Activated CD4-positive, alpha-beta T cell treated with anti-CD3 and anti-CD28 coated beads for 36 hours (primary cell): ENCODE measurements around the gene PRKRIP1. TPM values are rescaled to one million over a fixed set of nuclear protein-coding genes. Genes with fewer than 3 reads are reported as not detected.
"Not testable (repeated sequence)": the region's sequence is repeated elsewhere in the genome, so short reads cannot be mapped to it uniquely, and the experiment has no call there.

Source experiments
- ATAC-seq: fragments of 200-7000 bp; cut with Tn5 transposase; one replicate; pipeline ENCODE4 v1.10.0; 2021; ENCODE audit warnings: mild to moderate bottlenecking, moderate library complexity
- CTCF ChIA-PET: fragments of 350-600 bp; sonication (Branson Sonifier 250); formaldehyde crosslinking; loops from one replicate; lab custom pipeline; 2021; ENCODE audit warnings: antibody characterized with exemption; lab: Charles Lee
- POLR2A ChIA-PET: fragments of 350-600 bp; sonication (Branson Sonifier 250); formaldehyde crosslinking; loops from one replicate; lab custom pipeline; 2021; ENCODE audit warnings: antibody characterized with exemption, inconsistent platforms; lab: Charles Lee
- DNase-seq: peaks from one replicate; pipeline ENCODE4 v3.0.0-alpha.2; 2020
- H3K27ac Mint-ChIP-seq: one replicate; pipeline ENCODE4 v1.8.0; 2021; ENCODE audit warnings: mixed read lengths
- H3K27me3 Mint-ChIP-seq: one replicate; pipeline ENCODE4 v1.8.0; 2021; ENCODE audit warnings: mixed read lengths
- H3K36me3 Mint-ChIP-seq: one replicate; pipeline ENCODE4 v1.8.0; 2021; ENCODE audit warnings: low read depth, mixed read lengths
- H3K4me1 Mint-ChIP-seq: one replicate; pipeline ENCODE4 v1.8.0; 2021; ENCODE audit warnings: mixed read lengths
- H3K4me3 Mint-ChIP-seq: one replicate; pipeline ENCODE4 v1.8.0; 2021; ENCODE audit warnings: mild to moderate bottlenecking, moderate library complexity, mixed read lengths
- H3K9me3 Mint-ChIP-seq: one replicate; pipeline ENCODE4 v1.8.0; 2021; ENCODE audit warnings: low read depth, mixed read lengths
- intact Hi-C, 2 experiments: fragments of 100-400 bp; cut with DNase I in 1 of 2; cut with micrococcal nuclease in 1 of 2; formaldehyde crosslinking; loops; one replicate each; pipeline versions ENCODE4 v1.14.2 to v1.15.1; 2022 to 2024; cut with DNase I, micrococcal nuclease
- total RNA-seq, 2 experiments: library from RNA; stranded (reverse); gene quantifications; one replicate each; pipeline ENCODE4 v1.2.3, GENCODE V29; 2021

PRKRIP1 gene
- total RNA-seq, 2 experiments from 2014 or later, result 26.2 to 31.4 TPM

DNA sequence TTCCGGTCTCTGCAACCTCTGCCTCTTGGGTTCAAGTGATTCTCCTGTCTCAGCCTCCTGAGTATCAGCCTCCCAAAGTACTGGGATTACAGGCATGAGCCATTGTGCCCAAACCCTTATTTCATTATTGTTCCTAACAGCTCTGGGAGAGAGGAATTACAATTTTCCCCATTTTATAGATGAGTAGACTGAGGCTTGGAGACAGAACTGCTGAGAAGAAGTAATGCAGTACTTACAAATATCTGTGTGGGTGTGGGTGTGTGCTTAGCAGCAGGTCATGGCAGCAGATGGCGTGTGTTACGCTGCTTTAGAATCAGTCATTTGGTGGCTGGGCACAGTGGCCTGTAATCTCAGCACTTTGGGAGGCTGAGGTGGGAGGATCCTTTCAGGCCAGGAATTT is 7.4 kb downstream of the PRKRIP1 start:
- ATAC-seq, result no peak
- CTCF ChIA-PET, result interaction anchor here (1.0 to 2.6 kb wide), 5 partner anchors 12 to 47 kb away, joined by 4 to 11 read pairs (median 6); no protein-coding TSS in a partner anchor
- intact Hi-C loops, result no loop called here
- Mint-ChIP-seq H3K27ac (no peak overlapping the region), H3K4me3 (no peak overlapping the region), H3K9me3 (no peaks in the 10 kb centered on the region), H3K36me3 (peaks cover 49% of the 10 kb centered on the region), H3K4me1 (peaks cover 3% of the 10 kb centered on the region), H3K27me3 (no peaks in the 10 kb centered on the region)
- POLR2A ChIA-PET, result interaction anchor here (0.6 kb wide), 1 partner anchor 22 kb away, joined by 3 read pairs; no protein-coding TSS in a partner anchor
- DNase-seq, result no peak

DNA sequence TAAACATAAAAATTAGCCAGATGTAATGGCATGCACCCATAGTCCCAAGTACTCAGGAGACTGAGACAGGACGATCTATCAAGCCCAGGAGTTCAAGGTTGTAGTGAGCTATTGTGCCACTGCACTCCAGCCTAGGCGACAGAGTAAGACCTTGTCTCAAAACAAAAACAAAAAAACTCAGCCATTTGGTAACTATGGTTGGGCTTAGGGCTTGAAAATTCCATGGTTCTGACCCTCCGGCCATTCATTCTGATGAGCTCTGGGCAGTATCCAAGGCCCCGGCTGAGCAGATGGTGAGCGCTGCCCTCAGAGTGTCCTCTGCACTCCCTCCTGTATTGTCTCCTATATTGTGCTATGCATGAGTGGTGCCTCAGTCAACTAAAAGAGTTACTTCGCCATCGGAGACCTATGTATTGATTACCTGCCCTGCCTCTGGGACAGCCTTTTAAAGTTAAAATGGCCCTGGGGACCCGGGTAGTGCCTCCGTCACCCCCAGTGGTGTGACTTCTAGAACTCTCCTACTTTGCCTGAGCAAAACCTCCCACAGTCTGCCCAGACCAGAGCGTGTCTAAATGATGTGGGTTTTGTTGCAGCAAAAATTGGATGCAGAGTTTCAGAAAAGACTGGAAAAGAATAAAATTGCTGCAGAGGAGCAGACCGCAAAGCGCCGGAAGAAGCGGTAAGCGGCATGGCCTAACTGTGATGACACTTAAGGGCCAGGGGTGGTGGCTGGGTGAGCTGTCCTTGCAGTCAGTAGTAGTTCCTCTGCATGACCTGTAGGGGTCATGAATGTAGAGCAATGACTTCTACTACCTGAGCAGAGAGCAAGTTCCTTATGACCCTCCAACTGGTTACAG is 8.1 kb downstream of the PRKRIP1 start:
- intact Hi-C loops, result loop anchor here (1.0 to 2.0 kb wide), 2 partner anchors 46 to 61 kb away; partner anchors contain the start of genes ALKBH4 (in 2 of the 2) and LRWD1 (in 2 of the 2)
- Mint-ChIP-seq H3K9me3 (no peaks in the 10 kb centered on the region), H3K27ac (peak overlapping the region; percentile 8), H3K4me3 (no peak overlapping the region), H3K4me1 (peaks cover 3% of the 10 kb centered on the region), H3K36me3 (peaks cover 49% of the 10 kb centered on the region), H3K27me3 (no peaks in the 10 kb centered on the region)
- ATAC-seq (peak; percentile 98), DNase-seq (peak; percentile 63)
- POLR2A ChIA-PET, result interaction anchor here (0.6 to 1.4 kb wide), 4 partner anchors 8 to 26 kb away, joined by 3 to 12 read pairs (median 3); partner anchors contain the start of gene PRKRIP1
- CTCF ChIA-PET, result interaction anchor here (0.5 to 2.6 kb wide), 18 partner anchors 8 to 483 kb away, joined by 3 to 11 read pairs (median 4); no protein-coding TSS in a partner anchor

DNA sequence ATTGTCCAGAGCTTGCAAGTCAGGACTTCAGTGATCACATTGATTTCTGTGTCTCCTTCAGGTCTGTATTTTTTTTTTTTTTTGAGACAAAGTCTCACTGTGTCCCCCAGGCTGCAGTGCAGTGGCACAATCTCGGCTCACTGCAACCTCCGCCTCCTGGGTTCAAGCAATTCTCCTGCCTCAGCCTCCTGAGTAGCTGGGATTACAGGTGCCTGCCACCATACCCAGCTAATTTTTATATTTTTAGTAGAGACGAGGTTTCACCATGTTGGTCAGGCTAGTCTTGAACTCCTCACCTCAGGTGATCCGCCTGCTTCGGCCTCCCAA is 8.7 kb downstream of the PRKRIP1 start:
- intact Hi-C loops, result loop anchor here (1.0 to 2.0 kb wide), 2 partner anchors 45 to 60 kb away; partner anchors contain the start of genes ALKBH4 (in 2 of the 2) and LRWD1 (in 2 of the 2)
- not testable (repeated sequence) for H3K4me1 Mint-ChIP-seq, H3K9me3 Mint-ChIP-seq, H3K27ac Mint-ChIP-seq, ATAC-seq, H3K4me3 Mint-ChIP-seq, H3K27me3 Mint-ChIP-seq, DNase-seq
- H3K36me3 Mint-ChIP-seq, result peaks cover 50% of the 10 kb centered on the region
- CTCF ChIA-PET, result interaction anchor here (0.6 to 2.6 kb wide), 17 partner anchors 8 to 484 kb away, joined by 3 to 11 read pairs (median 4); no protein-coding TSS in a partner anchor
- POLR2A ChIA-PET, result interaction anchor here (1.1 to 1.4 kb wide), 2 partner anchors 8 to 11 kb away, joined by 3 to 12 read pairs; partner anchors contain the start of gene PRKRIP1

DNA sequence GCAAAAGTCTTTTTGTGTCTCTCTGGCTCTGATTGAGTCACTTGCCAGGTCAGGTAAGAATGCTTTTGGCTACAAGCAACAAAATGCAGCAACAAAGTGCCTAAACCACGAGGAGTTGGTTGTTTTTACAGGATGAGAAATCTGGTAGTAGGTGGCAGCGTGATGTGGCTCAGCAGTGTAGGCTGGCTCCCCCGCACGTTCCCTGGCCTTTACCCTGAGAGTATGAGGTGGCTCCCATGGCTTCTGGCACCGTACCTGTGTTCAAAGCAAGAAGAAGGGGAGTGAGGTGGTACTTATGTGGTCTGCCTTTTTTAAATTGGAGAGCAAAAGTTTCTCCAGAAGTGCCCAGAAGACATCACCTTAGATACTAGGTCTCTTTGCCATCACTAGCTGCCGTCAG is 11.7 kb downstream of the PRKRIP1 start:
- ATAC-seq, result no peak
- no peaks in the 10 kb centered on the region for H3K27me3 Mint-ChIP-seq
- H3K27ac Mint-ChIP-seq, result no peak overlapping the region
- H3K36me3 Mint-ChIP-seq, result peaks cover 56% of the 10 kb centered on the region
- ChIA-PET POLR2A (no interaction called here), CTCF (interaction anchor here (1.2 kb wide), 1 partner anchor 10 kb away, joined by 3 read pairs; no protein-coding TSS in a partner anchor)
- intact Hi-C loops, result no loop called here
- peaks cover 3% of the 10 kb centered on the region for H3K4me1 Mint-ChIP-seq
- no peak for DNase-seq
- no peaks in the 10 kb centered on the region for H3K9me3 Mint-ChIP-seq
- H3K4me3 Mint-ChIP-seq, result no peak overlapping the region

DNA sequence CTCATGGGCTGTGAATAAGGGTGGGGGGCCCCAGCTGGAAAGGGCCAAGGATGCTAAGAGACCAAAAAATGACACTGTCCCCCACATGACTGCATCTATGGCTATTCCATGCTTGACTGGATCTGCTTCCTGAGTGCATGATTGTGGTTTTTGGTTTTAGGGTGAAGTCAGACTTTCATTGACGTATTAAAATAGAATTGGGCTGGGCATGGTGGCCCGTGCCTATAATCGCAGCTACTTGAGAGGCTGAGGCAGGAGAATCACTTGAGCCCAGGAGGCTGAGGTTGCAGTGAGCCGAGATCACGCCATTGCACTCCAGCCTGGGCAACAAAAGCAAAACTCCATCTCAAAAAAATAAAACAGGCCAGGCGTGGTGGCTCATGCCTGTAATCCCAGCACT is 12.4 kb downstream of the PRKRIP1 start:
- H3K27me3 Mint-ChIP-seq, DNase-seq, intact Hi-C loops, H3K4me1 Mint-ChIP-seq, H3K4me3 Mint-ChIP-seq, H3K27ac Mint-ChIP-seq, H3K9me3 Mint-ChIP-seq, ATAC-seq: not testable (repeated sequence)
- POLR2A ChIA-PET, result interaction anchor here (1.4 kb wide), 1 partner anchor 13 kb away, joined by 4 read pairs; the partner anchor contains the start of gene PRKRIP1
- H3K36me3 Mint-ChIP-seq, result peaks cover 60% of the 10 kb centered on the region
- CTCF ChIA-PET, result interaction anchor here (1.2 kb wide), 1 partner anchor 10 kb away, joined by 3 read pairs; no protein-coding TSS in a partner anchor

DNA sequence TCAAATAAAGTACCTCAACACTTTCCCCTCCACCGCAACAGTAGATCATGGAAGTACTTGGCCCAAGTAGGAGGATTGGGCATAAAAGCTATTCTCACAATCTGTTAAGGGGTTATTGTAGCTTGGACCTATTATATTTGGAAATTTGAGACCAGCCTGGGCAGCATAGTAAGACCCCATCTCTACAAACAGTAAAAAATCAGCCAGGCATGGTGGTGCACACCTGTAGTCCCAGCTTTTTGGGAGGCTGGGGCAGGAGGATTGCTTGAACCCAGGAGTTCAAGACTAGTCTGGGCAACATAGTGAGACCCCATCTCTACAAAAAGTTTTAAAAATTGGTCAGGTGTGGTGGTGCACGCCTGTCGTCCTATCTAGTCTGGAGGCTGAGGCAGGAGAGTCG is 13.2 kb downstream of the PRKRIP1 start:
- Mint-ChIP-seq H3K36me3 (peaks cover 63% of the 10 kb centered on the region), H3K27ac (no peak overlapping the region), H3K4me3 (no peak overlapping the region), H3K9me3 (no peaks in the 10 kb centered on the region), H3K4me1 (peaks cover 4% of the 10 kb centered on the region), H3K27me3 (no peaks in the 10 kb centered on the region)
- DNase-seq, result no peak
- intact Hi-C loops, result no loop called here
- no peak for ATAC-seq
- CTCF ChIA-PET, result no interaction called here
- POLR2A ChIA-PET, result interaction anchor here (1.4 kb wide), 1 partner anchor 13 kb away, joined by 4 read pairs; the partner anchor contains the start of gene PRKRIP1

DNA sequence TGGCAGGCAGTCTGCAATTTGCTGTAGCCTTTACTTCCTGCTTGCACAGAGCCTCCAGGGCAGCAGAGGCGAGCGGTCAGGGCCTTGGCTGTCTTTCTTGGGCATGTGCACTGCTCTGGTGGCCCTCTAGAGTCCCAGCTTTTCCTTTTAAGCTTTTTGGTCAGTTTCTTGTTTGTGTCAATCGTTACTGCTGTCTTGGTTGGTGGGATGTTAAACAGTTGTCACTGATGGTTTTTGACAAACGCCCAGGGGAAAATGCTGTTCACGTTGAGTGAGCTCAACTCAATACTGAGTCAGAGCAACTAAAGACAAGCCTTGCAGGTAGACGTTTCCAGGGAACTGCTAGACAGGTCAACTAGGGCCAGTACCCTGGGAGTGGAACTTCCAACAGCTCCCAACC is 14.0 kb downstream of the PRKRIP1 start:
- Mint-ChIP-seq H3K36me3 (peaks cover 64% of the 10 kb centered on the region), H3K4me3 (no peak overlapping the region), H3K27me3 (no peaks in the 10 kb centered on the region), H3K9me3 (no peaks in the 10 kb centered on the region), H3K4me1 (peaks cover 9% of the 10 kb centered on the region), H3K27ac (no peak overlapping the region)
- ChIA-PET CTCF (interaction anchor here (0.6 to 1.6 kb wide), 2 partner anchors 13 to 14 kb away, joined by 4 to 5 read pairs; partner anchors contain the start of gene PRKRIP1), POLR2A (no interaction called here)
- intact Hi-C loops, result no loop called here
- no peak for DNase-seq
- no peak for ATAC-seq

DNA sequence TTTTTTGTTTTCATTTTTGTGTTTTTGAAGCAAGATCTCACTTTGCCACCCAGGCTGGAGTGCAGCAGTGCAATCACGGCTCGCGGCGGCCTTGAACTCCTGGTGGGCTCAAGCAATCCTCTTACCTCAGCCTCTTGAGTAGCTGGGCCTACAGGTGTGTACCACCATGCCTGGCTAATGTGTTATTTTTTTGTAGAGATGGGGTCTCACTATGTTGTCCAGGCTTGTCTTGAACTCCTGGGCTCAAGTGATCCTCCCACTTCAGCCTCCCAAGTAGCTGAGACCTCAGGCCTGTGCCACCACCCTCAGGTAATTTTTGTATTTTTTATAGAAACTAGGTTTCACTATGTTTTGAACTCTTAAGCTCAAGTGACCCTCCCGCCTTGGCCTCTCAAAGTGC is 14.8 kb downstream of the PRKRIP1 start:
- H3K4me1 Mint-ChIP-seq, result peaks cover 17% of the 10 kb centered on the region
- ATAC-seq (no peak), DNase-seq (no peak)
- intact Hi-C loops, result no loop called here
- no peaks in the 10 kb centered on the region for H3K9me3 Mint-ChIP-seq
- H3K27me3 Mint-ChIP-seq, result no peaks in the 10 kb centered on the region
- CTCF ChIA-PET, result interaction anchor here (0.6 to 1.6 kb wide), 3 partner anchors 15 to 1143 kb away, joined by 3 to 5 read pairs (median 3); partner anchors contain the start of gene PRKRIP1
- peak overlapping the region; percentile 2 for H3K27ac Mint-ChIP-seq
- H3K36me3 Mint-ChIP-seq, result peaks cover 67% of the 10 kb centered on the region
- POLR2A ChIA-PET, result no interaction called here
- H3K4me3 Mint-ChIP-seq, result no peak overlapping the region

DNA sequence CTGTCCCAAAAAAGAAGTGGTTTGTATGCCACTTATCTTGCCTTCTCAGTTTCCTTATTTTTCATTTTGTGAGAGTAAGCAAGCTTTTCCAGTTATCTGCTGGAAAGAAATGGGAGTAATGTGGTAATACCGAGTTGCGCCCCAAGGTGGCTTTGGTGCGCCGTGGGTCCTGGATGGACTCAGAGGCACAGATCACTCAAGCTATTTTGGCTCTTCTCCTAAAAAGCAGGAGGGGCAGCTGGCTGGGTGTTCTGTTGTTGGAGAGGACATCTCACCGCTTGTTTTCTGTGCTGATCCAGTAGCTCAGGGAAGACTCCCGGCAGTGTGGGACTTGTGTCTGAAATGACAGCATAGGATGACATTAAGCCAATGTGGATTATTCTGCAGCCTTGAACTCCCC is 16.4 kb downstream of the PRKRIP1 start:
- Mint-ChIP-seq H3K4me3 (no peak overlapping the region), H3K27me3 (no peaks in the 10 kb centered on the region), H3K9me3 (no peaks in the 10 kb centered on the region), H3K36me3 (peaks cover 70% of the 10 kb centered on the region), H3K27ac (no peak overlapping the region), H3K4me1 (peaks cover 33% of the 10 kb centered on the region)
- ChIA-PET POLR2A (interaction anchor here (0.6 kb wide), 1 partner anchor 55 kb away, joined by 4 read pairs; no protein-coding TSS in a partner anchor), CTCF (interaction anchor here (0.7 to 1.6 kb wide), 8 partner anchors 8 to 51 kb away, joined by 3 to 7 read pairs (median 4); partner anchors contain the start of genes ORAI2 and PRKRIP1)
- ATAC-seq, result no peak
- DNase-seq, result peak; percentile 57
- intact Hi-C loops, result loop anchor here in 1 of 2 experiments (1.0 kb wide), 1 partner anchor 38 kb away; no protein-coding TSS in a partner anchor

DNA sequence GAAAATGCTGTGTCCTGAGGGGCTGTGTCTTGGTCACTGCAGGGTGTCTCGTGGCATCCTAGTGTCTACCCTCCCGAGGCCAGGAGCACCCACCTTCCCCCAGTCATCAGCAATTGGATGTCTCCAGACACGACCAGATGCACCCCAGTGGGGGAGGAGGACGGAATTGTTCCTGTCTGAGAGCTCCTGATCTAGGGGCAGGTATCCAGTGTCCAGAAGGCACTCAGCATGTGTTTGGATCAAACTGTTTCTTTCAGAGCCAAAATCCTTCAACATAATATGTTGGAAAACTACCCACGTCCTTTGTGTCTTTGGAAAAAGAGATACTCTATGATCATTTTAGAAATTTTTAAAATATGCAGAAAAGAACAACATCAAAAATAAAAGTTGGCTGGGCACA is 16.9 kb downstream of the PRKRIP1 start:
- intact Hi-C loops, result no loop called here

DNA sequence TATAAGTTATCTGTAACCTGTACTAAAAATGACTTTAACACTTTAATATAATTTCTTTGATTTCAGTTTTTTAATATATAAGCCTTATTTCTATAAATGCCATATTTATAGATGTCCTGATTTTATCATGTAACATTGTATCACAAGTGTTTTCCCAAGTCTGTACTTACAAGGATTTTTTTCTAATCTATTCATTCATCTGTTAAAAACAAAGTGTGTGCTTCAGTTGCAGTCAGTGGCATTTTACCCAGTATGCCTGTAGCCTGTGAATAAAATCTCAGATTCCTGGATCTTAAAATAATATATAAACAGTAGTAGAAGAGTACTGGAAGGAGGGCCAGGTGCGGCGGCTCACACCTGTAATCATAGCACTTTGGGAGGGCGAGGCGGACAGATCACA is 17.4 kb downstream of the PRKRIP1 start:
- intact Hi-C loops, result no loop called here
- no peaks in the 10 kb centered on the region for H3K27me3 Mint-ChIP-seq
- H3K4me3 Mint-ChIP-seq, result no peak overlapping the region
- no peak for ATAC-seq
- DNase-seq, result no peak
- CTCF ChIA-PET, result interaction anchor here (0.7 to 1.6 kb wide), 3 partner anchors 17 to 54 kb away, joined by 3 to 6 read pairs (median 3); partner anchors contain the start of gene PRKRIP1
- POLR2A ChIA-PET, result no interaction called here
- peaks cover 40% of the 10 kb centered on the region for H3K4me1 Mint-ChIP-seq
- H3K9me3 Mint-ChIP-seq, result no peaks in the 10 kb centered on the region
- no peak overlapping the region for H3K27ac Mint-ChIP-seq
- peaks cover 64% of the 10 kb centered on the region for H3K36me3 Mint-ChIP-seq

More for the DNA sequence above, 16.9 kb downstream of the PRKRIP1 start:
- no peaks in the 10 kb centered on the region for H3K9me3 Mint-ChIP-seq
- peaks cover 64% of the 10 kb centered on the region for H3K36me3 Mint-ChIP-seq
- DNase-seq (no peak), ATAC-seq (no peak)
- no peaks in the 10 kb centered on the region for H3K27me3 Mint-ChIP-seq
- ChIA-PET POLR2A (interaction anchor here (0.6 kb wide), 1 partner anchor 54 kb away, joined by 4 read pairs; no protein-coding TSS in a partner anchor), CTCF (interaction anchor here (0.7 to 1.6 kb wide), 6 partner anchors 9 to 37 kb away, joined by 3 to 7 read pairs (median 4); partner anchors contain the start of genes ORAI2 and PRKRIP1)
- no peak overlapping the region for H3K4me3 Mint-ChIP-seq
- H3K27ac Mint-ChIP-seq, result no peak overlapping the region
- H3K4me1 Mint-ChIP-seq, result peaks cover 37% of the 10 kb centered on the region
